Subcutaneous abdominal adipose tissue (tissue), 5 donors: ENCODE measurements around the gene FAM47C.
"Not testable (repeated sequence)": the region's sequence is repeated elsewhere in the genome, so short reads cannot be mapped to it uniquely, and the experiment has no call there.

Experiments used
- H3K27ac ChIP-seq: one replicate; pipeline ENCODE4 v1.7.0; 2013; ENCODE audit warnings: low read depth, mild to moderate bottlenecking, inconsistent platforms, low read length, moderate library complexity
- H3K27me3 ChIP-seq, 5 donors: one replicate each; pipeline ENCODE4 v1.7.0; 2013; ENCODE audit warnings: low read length in 5 of 5, inconsistent platforms in 1 of 5; ENCODE audit not compliant: control insufficient read depth in 5 of 5, insufficient read depth in 4 of 5
- H3K36me3 ChIP-seq, 5 donors: one replicate each; pipeline ENCODE4 v1.7.0; 2013; ENCODE audit warnings: low read length in 5 of 5; ENCODE audit not compliant: control insufficient read depth in 5 of 5, insufficient read depth in 5 of 5
- H3K4me1 ChIP-seq, 5 donors: one replicate each; pipeline ENCODE4 v1.7.0; 2013; ENCODE audit warnings: low read length in 5 of 5, mild to moderate bottlenecking in 3 of 5, moderate library complexity in 1 of 5; ENCODE audit not compliant: control insufficient read depth in 5 of 5, insufficient read depth in 5 of 5
- H3K4me3 ChIP-seq, 5 donors: one replicate each; pipeline ENCODE4 v1.7.0; 2013; ENCODE audit warnings: low read length in 5 of 5, low read depth in 1 of 5
- H3K9ac ChIP-seq, 5 donors: one replicate each; pipeline ENCODE4 v1.7.0; 2013; ENCODE audit warnings: low read length in 5 of 5, mild to moderate bottlenecking in 4 of 5, moderate library complexity in 3 of 5
- H3K9me3 ChIP-seq, 5 donors: one replicate each; pipeline ENCODE4 v1.7.0; 2013; ENCODE audit warnings: low read length in 5 of 5; ENCODE audit not compliant: control insufficient read depth in 5 of 5
- donor health status: healthy.
- donor health status: healthy.
- donor health status: healthy.
- donor health status: healthy.
- donor health status: healthy.

Gene FAM47C

DNA sequence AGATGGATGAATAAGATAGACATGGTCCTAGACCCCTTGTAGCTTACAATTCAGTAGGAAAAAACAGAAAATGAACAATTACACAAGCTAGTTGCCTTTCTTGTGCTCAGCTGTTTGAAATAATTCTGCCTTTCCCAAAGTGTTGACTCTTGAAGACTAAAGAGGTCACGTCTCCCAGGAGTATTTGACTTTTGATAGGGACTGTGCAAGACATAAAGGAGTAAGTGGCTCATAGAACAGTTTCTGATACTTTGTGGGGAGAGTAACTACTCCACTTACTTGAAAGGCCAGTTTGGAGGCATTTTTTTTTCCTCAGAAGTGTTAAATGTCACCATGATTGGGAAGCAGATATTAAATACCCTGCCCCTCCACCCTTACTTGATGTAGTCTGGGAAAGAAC is 21.0 kb upstream of the FAM47C start:
- not testable (repeated sequence) for H3K9me3 ChIP-seq, H3K27me3 ChIP-seq, H3K9ac ChIP-seq, H3K27ac ChIP-seq, H3K4me3 ChIP-seq, H3K4me1 ChIP-seq, H3K36me3 ChIP-seq

DNA sequence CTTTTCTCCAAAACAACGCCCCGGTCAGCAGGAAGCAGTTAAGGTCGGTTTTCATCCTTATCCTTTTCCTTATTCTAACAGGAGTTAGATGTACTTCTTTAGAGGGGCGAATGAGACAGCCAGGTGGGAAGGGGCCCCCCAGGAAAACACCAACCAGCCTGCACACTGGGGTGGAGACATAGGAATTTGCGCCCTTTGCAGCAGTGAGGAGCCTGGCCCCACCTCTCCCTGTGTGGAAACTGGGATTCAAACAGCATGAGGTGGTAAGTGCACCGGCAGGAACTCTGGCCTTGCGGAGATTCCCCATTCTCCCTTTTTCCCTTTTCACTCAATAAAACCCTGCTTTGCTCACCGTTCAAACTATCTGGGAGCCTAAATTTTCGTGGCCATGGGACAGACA is 8.0 kb upstream of the FAM47C start:
- H3K4me1 ChIP-seq: no peaks in the 10 kb centered on the region
- no peak overlapping the region for H3K27ac ChIP-seq
- H3K36me3 ChIP-seq: no peaks in the 10 kb centered on the region
- no peak overlapping the region for H3K4me3 ChIP-seq
- no peaks in the 10 kb centered on the region for H3K9me3 ChIP-seq
- H3K9ac ChIP-seq: no peak overlapping the region
- H3K27me3 ChIP-seq: no peaks in the 10 kb centered on the region

DNA sequence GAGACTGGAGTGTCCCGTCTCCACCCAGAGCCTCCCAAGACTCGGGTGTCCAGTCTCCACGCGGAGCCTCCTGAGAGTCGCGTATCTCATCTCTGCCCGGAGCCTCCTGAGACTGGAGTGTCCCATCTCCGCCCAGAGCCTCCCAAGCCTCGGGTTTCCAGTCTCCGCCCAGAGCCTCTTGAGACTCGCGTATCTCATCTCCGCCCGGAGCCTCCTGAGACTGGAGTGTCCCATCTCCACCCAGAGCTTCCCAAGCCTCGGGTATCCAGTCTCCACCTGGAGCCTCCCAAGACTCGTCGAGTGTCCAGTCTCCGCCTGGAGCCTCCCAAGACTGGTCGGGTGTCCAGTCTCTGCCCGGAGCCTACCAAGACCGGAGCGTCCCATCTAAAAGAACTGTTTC is 2.3 kb downstream of the FAM47C start:
- H3K4me1 ChIP-seq: no peaks in the 10 kb centered on the region
- H3K9ac ChIP-seq: no peak overlapping the region
- H3K36me3 ChIP-seq: no peaks in the 10 kb centered on the region
- H3K27ac ChIP-seq: no peak overlapping the region
- no peaks in the 10 kb centered on the region for H3K9me3 ChIP-seq
- peaks cover 0 to 6% (median 0%) of the 10 kb centered on the region in 5 donors for H3K27me3 ChIP-seq
- H3K4me3 ChIP-seq: no peak overlapping the region

DNA sequence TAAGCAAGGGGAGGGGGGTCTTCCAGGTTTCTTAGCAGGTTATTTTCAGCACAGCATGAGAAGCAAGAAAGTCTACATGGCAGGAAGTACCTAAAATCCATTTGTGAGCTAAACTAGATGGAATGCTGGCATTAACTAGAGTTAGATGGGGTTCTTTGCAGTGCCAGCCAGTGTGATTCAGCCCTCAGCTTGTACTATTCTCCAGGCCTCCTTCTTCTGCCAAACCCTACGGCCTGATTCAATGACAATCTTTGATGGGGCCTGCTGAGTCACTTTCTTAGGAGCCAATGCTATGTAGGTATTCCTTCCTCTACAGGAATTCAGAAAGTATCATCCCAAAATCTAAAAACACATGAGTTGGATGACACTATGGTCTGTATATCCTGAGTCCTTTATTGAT is 26.1 kb downstream of the FAM47C start:
- not testable (repeated sequence) for H3K27me3 ChIP-seq, H3K36me3 ChIP-seq, H3K9me3 ChIP-seq, H3K4me3 ChIP-seq, H3K27ac ChIP-seq, H3K9ac ChIP-seq, H3K4me1 ChIP-seq

DNA sequence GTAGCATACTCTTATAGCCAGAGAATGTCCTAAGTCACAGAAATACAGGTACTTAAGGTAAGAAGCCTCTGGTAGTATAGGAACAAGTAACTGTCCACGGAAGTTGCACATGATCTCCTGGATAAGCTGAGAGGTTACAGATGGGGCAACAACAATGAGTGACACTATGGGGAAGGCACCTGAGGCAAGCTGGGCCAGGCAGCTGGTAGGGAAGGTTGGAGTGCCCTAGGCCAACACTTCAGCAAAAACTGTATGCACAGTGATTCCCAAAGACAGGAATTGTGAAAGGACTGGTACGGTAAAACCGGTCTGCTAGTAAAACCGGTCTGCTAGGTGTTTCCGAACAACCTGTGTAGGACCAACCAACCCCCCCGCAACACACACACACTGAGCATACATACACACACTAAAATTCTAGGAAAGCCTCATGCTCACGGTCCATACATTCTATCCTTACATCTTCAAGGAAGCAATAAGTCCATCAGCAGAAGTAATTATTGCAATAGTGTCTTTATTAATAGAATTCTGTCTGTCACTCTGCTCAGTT is 28.6 kb downstream of the FAM47C start:
- H3K27ac ChIP-seq, H3K9me3 ChIP-seq, H3K36me3 ChIP-seq, H3K4me3 ChIP-seq, H3K9ac ChIP-seq, H3K4me1 ChIP-seq, H3K27me3 ChIP-seq: not testable (repeated sequence)

DNA sequence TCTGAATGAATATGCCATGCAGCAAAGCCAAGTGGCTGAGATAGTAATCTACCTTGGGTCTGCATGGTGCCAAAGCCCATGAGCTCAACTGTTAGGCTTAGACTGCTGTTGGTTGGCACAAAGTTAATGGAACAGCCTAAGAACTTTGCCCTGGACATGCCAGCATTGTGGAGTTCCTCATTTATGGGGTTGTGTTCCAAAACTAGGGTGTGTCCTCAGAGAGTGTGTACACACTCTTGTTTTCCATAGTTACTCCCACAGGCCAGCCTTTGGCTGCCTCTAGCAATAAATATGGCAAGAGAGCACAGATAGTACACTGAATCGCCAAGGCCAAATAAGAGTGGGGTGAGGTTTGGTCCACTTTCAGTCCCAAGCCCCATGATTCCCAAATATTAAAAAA is 30.6 kb downstream of the FAM47C start:
- H3K27me3 ChIP-seq, H3K9me3 ChIP-seq, H3K4me3 ChIP-seq, H3K4me1 ChIP-seq, H3K9ac ChIP-seq, H3K36me3 ChIP-seq, H3K27ac ChIP-seq: not testable (repeated sequence)

DNA sequence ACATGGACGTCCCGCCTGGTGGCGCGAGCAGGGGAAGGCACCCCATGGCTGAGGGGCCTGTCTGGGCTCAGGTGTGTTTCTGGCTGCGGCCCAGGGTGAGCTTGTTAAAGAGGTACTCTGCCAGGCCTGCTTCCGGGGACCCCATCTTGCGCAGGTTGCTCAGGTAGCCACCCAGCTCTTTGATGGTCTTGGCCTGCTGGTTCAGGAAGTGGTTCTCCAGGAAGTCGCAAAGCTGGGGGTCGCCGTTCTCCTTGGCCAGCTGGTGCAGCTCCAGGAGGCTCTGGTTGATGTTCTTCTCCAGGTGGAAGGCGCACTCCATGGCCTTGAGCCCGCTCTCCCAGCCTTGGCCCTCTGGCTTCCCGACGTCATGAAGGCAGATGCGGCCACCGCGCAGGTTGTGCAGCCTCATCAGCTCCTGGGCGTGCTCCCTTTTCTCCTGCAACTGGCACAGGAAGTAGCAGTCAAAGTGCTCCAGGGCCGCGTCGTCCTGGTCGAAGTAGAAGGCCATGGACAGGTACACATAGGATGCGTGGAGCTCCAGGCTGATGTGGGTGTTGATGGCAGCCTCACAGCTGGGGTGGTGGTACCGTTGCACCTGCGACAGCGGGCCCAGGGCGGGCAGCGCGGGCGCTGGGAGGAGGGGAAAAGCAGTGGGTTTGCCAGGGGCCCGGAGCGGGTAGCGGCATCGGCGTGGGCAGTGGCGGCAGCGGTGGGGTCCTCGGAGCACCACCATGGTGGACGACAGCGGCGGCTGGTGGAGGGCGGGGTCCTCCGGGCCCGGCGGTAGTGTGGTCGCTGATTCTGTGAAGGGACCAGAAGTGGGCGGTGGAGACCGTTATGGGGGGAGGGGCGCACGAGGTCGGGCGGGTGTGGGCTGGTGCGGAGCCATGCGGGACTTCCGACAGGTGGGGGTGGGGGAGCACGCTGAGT is 35.1 kb downstream of the FAM47C start:
- not testable (repeated sequence) for H3K9ac ChIP-seq, H3K9me3 ChIP-seq, H3K4me3 ChIP-seq, H3K4me1 ChIP-seq, H3K27me3 ChIP-seq, H3K27ac ChIP-seq, H3K36me3 ChIP-seq

DNA sequence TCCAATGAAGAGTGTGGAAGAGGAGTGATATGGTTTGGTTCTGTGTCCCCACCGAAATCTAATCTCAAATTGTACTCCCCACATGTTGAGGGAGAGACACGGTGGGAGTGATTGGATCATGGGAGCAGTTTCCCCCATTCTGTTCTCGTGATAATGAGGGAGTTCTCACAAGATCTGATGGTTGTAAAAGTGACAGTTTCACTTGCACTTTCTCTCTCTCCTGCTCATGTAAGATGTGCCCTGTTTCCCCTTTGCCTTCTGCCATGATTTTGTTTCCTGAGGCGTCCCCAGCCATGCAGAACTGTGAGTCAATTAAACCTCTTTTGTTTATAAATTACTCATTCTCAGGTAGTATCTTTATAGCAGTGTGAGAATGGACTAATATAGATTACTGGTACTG is 39.6 kb downstream of the FAM47C start:
- no peaks in the 10 kb centered on the region for H3K4me1 ChIP-seq
- H3K4me3 ChIP-seq: no peak overlapping the region
- H3K36me3 ChIP-seq: no peaks in the 10 kb centered on the region
- H3K27ac ChIP-seq: no peak overlapping the region
- H3K27me3 ChIP-seq: peaks cover 0 to 5% (median 2%) of the 10 kb centered on the region in 5 donors
- peaks cover 0 to 4% (median 0%) of the 10 kb centered on the region in 5 donors for H3K9me3 ChIP-seq
- no peak overlapping the region for H3K9ac ChIP-seq

DNA sequence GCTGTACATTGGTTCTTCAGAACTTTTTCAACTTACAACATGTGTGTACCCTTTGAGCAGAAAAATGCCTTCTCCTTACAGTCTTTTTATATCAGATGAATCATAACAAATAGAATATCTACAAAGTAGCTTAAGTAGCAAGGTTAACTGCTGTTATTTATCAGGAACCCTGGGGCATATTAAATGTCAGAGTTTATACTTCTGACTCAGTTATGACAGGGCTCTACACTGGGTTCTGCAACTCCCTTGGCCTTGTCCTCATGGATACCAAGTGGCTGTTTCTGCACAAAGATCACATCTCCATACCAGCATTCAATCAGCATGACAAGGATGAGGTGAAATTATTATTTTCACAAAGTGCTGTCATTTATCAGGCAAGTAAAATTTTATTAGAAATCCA is 49.4 kb downstream of the FAM47C start:
- not testable (repeated sequence) for H3K4me1 ChIP-seq, H3K27me3 ChIP-seq, H3K4me3 ChIP-seq, H3K9ac ChIP-seq, H3K36me3 ChIP-seq, H3K9me3 ChIP-seq, H3K27ac ChIP-seq

DNA sequence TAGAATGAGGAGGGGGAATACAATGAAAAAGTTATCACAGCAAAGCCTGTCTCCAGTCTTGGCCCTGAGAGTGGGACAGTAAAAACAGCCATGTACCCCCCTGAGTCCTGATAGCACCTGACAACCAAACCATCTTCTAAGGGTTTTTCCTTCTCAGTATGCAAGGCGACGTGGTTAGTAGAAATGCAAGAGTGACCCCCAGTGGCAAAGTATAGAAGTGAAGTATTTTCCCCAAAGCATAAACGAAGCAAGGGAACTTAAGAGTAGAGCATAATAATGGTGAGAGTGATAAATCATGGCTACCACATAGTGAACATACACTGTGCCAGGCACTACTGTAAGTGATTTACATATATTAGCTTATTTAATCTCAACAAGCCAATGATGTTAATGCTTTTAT is 52.8 kb downstream of the FAM47C start:
- H3K9ac ChIP-seq: no peak overlapping the region
- no peaks in the 10 kb centered on the region for H3K36me3 ChIP-seq

More for the DNA sequence above, 52.8 kb downstream of the FAM47C start:
- H3K27me3 ChIP-seq: peaks cover 0 to 8% (median 3%) of the 10 kb centered on the region in 5 donors
- H3K9me3 ChIP-seq: no peaks in the 10 kb centered on the region
- H3K4me3 ChIP-seq: no peak overlapping the region
- H3K4me1 ChIP-seq: no peaks in the 10 kb centered on the region
- H3K27ac ChIP-seq: no peak overlapping the region
